Stromal cell of bone marrow (primary cell): ENCODE data around the gene SLC25A25.
"Not testable (repeated sequence)": the region's sequence is repeated elsewhere in the genome, so short reads cannot be mapped to it uniquely, and the experiment has no call there.

Source experiments
- DNase-seq: peaks from one replicate; pipeline ENCODE4 v3.0.0-alpha.2; 2012; ENCODE audit warnings: low read depth

Gene SLC25A25

GRCh38 chr9:128051932-128052709 lies 15.9 kb upstream of the SLC25A25 start:
- DNase-seq = no peak

DNA sequence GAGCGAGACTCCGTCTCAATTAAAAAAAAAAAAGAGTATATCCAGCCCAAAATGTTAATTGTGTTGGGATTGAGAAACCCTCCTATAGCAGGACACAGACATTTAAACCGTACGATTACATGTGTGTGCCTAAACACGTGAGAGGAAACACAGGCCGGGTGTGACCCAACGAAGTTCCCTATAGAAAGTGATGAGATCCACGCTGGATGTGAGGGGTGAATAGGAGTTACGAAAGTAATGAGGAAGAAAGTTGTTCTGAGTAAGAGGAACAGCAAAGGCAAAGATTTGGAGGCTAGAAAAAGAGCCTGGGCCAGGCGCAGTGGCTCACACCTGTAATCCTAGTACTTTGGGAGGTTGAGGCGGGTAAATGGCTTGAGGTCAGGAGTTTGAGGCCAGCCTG lies 14.5 kb upstream of the SLC25A25 start:
- no peak for DNase-seq

DNA sequence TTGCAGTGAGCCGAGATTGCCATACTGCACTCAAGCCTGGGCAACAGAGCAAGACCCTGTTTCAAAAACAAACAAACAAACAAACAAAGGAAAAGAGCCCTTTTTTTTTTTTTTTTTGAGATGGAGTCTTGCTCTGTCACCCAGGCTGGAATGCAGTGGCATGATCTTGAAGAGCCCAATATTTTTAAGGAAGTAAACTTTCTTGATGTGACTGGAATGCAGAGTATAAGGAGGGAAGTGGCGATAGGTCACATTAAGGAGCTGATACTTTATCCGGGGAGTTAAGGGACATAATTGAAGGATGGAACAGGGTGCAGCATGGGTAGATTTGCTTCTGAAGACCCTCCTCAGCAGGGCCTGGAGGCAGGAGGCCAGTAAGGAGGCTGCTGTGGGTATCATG lies 13.9 kb upstream of the SLC25A25 start:
- DNase-seq = no peak

GRCh38 chr9:128055344-128056040 lies 12.5 kb upstream of the SLC25A25 start:
- DNase-seq = no peak

GRCh38 chr9:128056086-128056485 lies 11.9 kb upstream of the SLC25A25 start:
- DNase-seq = no peak

GRCh38 chr9:128056887-128057723 lies 10.9 kb upstream of the SLC25A25 start:
- no peak for DNase-seq

DNA sequence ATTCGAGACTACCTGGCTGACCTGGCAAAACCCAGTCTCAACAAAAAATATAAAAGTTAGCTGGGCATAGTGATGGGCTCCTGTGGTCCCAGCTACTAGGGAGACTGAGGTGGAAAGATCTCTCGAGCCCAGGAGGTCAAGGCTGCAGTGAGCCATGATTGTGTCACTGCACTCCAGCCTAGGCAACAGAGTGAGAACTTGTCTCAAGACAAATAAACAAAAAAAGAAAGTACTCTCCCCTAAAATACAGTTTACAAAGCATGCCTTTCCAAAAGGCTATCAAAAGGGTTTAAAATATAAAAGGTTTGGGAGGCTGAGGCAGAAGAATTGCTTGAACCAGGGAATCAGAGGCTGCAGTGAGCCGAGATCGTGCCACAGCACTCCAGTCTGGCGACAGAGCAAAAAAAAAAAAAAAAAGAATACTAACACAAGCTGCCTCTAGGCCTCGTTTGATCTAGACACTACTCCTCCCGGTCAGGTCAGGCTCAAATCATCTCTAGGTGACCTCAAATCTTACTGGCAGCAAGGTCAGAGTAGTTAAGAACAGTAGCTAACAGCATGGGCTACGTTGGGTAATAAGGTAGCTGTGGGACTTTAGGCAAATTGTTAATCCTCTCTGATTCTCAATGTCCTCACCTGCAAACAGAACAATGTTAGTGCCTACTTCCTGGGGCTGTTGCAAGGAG lies 10.2 kb upstream of the SLC25A25 start:
- no peak for DNase-seq

GRCh38 chr9:128059365-128059983 lies 8.6 kb upstream of the SLC25A25 start:
- no peak for DNase-seq

- no peak for DNase-seq
Observed at GRCh38 chr9:128061275-128061960, 6.6 kb upstream of the SLC25A25 start.

DNA sequence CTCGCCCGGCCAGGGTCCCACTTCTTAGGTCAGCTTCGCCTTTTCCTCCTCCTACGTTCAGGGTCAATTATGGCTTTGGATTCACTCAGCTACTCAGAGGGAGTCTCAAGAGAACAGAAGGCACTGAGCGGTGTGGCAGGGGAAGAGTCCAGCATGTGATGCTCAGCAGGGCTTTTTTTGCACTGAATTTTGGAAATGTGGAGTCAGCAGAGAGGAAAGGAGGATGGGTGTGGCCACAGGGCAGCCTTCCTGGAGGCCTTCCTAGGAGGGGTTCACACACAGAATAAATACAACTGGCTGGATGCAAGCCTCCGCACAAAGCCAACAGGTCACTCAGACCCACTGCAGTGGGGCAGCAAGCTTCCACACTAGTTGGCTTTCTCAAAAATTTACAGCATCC lies 5.8 kb upstream of the SLC25A25 start:
- no peak for DNase-seq

- DNase-seq = no peak
Observed at GRCh38 chr9:128062846-128063831, 4.9 kb upstream of the SLC25A25 start.

GRCh38 chr9:128065907-128066712 lies 1.9 kb upstream of the SLC25A25 start:
- no peak for DNase-seq

DNA sequence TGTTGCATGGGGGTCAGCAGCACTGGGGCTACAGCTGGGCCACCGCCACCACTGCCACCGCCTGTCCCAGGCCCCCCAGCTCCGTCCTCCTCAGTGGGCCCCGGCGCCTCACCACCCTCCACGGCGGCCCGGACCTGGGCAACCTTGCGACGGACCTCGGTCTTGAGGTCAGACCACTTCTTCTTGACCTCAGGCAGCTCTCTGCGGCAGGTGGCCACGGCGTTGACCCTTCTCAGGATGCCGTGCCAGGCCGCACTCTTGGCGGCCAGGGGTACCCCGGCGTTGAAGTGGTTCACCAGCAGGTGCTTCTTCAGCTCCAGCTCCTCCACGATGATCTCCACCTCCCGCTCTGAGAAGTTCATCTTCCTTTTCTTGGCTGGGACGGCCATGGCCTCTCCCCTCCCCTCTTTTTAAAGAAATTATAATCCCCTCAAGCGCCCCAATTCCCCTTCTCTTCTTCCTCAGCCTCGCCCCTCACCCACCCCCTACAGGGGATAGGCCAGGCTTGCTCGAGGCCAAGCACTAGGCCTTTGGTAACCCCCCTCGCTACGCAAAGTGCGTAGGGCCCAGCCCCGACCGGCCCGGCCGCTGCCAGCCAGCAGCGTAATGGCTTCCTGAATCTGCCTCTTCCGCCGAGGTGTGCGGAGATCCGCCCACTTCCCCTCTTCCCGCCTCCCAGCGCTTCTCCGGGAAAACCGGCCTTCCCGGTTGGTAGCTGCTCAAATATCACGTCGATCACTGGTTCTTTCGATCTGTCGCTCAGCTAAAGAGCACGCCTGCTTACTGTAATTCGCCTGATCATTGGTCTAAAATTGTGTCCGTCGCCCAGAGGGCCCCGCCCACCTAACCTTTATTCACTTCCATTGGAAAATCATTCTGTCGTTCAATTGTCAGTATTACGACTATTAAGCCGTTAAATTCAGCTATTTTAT lies 1.1 kb upstream of the SLC25A25 start, which contains the start of gene NAIF1:
Gene NAIF1, minus strand, starts transcription at position 608 of the 932 bp plus-strand sequence. Its CDS starts 219 bp downstream, at position 389.
- peak; percentile 99 for DNase-seq

GRCh38 chr9:128068386-128069205 lies 564 bp downstream of the SLC25A25 start:
- no peak for DNase-seq

GRCh38 chr9:128070874-128071273 lies 2.8 kb downstream of the SLC25A25 start:
- no peak for DNase-seq

- not testable (repeated sequence) for DNase-seq
Observed at GRCh38 chr9:128071475-128071874, 3.4 kb downstream of the SLC25A25 start.
